Measurements from ENCODE around the gene SPRTN. TPM values are rescaled to one million over a fixed set of nuclear protein-coding genes. Genes with fewer than 3 reads are reported as not detected.

SPRTN gene
- total RNA-seq, 1 experiment from 2014 or later: 14.9 TPM

GRCh38 chr1:231329483-231329882 is 8.6 kb upstream of the SPRTN start:
- ATAC-seq: no peak
- CTCF ChIA-PET: no interaction called here
- BruUV-seq (replicated peaks): no TSS peak

More at GRCh38 chr1:231329483-231329882, 8.6 kb upstream of the SPRTN start:
- Histone ChIP-seq H3K79me2 (ENCODE audit: insufficient read depth, low read length) (peaks cover 18% of the 10 kb centered on the region), H3K9me2 (ENCODE audit: insufficient read depth) (no peaks in the 10 kb centered on the region), H3K4me3 (replicated peaks in 1 of 2; ENCODE audit: low read depth in 1 of 2, low read length in 2 of 2) (no peak overlapping the region), H2AFZ (ENCODE audit: low read depth, low read length, poor library complexity, severe bottlenecking) (no peak overlapping the region), H3K9me3 (ENCODE audit: control insufficient read depth in 1 of 2, insufficient read depth in 1 of 2, low read depth in 1 of 2, low read length in 2 of 2) (no peaks in the 10 kb centered on the region), H4K20me1 (ENCODE audit: insufficient read depth) (no peaks in the 10 kb centered on the region), H3K4me1 (ENCODE audit: control insufficient read depth in 1 of 2, insufficient read depth in 2 of 2, low read length in 2 of 2) (no peaks in the 10 kb centered on the region), H3K4me2 (ENCODE audit: low read length) (no peak overlapping the region), H3K27me3 (ENCODE audit: insufficient read depth, low read length) (no peaks in the 10 kb centered on the region), H3K27ac (ENCODE audit: low read depth, low read length) (no peak overlapping the region), H3K36me3 (ENCODE audit: control insufficient read depth in 1 of 2, insufficient read depth in 2 of 2, low read length in 2 of 2) (no peaks in the 10 kb centered on the region), H3K9ac (ENCODE audit: low read length) (no peak overlapping the region)
- intact Hi-C loops (cut with micrococcal nuclease): no loop called here
- no peak for DNase-seq (ENCODE audit: low read depth, low spot score)
- TF ChIP-seq REST (IDR thresholded peaks at IDR 0.05; ENCODE audit: low read depth) (no peak), SRF (IDR thresholded peaks at IDR 0.05; ENCODE audit: low read depth) (no peak), ATF3 (IDR thresholded peaks at IDR 0.05) (no peak), MAX (IDR thresholded peaks at IDR 0.05) (no peak), RAD21 (IDR thresholded peaks at IDR 0.05; ENCODE audit: low read depth) (no peak), SP1 (IDR thresholded peaks at IDR 0.05; ENCODE audit: low read depth) (no peak), CTCF (IDR thresholded peaks at IDR 0.05 in 2 of 3, conservative IDR thresholded peaks at IDR 0.05 in 1 of 3; ENCODE audit: borderline replicate concordance in 1 of 3, insufficient read depth in 1 of 3, low read depth in 2 of 3, low read length in 2 of 3) (no peak), YY1 (IDR thresholded peaks at IDR 0.05; ENCODE audit: extremely low read depth, insufficient replicate concordance, low read depth, low read length) (no peak), CBX3 (IDR thresholded peaks at IDR 0.05; ENCODE audit: low read depth) (no peak), SIN3A (IDR thresholded peaks at IDR 0.05; ENCODE audit: low read depth) (no peak), TCF7L2 (IDR thresholded peaks at IDR 0.05; ENCODE audit: borderline replicate concordance, extremely low read depth, insufficient read depth, insufficient read length) (no peak), FOSL1 (IDR thresholded peaks at IDR 0.05; ENCODE audit: low read depth) (no peak)
- POLR2A ChIA-PET: no interaction called here
- RAD21 ChIA-PET (ENCODE audit: low non-redundant PET in 1 of 2, low total read pairs in 2 of 2, uncharacterized antibody in 2 of 2, unreplicated experiment in 2 of 2): no interaction called here
